IMR-90 (cell line): ENCODE results near the gene APCDD1L.

ENCODE experiments used
- CEBPB ChIP-seq: IDR thresholded peaks from 2 replicates; pipeline ENCODE4 v1.6.1; 2012; ENCODE audit warnings: low read depth, low read length, improper control_type of control experiment
- FOS ChIP-seq: fragments of 150-350 bp; IDR thresholded peaks from 2 replicates; pipeline ENCODE4 v1.6.1; 2016; ENCODE audit warnings: low read depth, low read length
- MAFK ChIP-seq: IDR thresholded peaks from 2 replicates; pipeline ENCODE4 v1.6.1; 2012; ENCODE audit warnings: low read depth, low read length, improper control_type of control experiment
- MAZ ChIP-seq: IDR thresholded peaks from 2 replicates; pipeline ENCODE4 v1.6.1; 2012; ENCODE audit warnings: low read depth, mild to moderate bottlenecking, low read length, improper control_type of control experiment, moderate library complexity, borderline replicate concordance
- MXI1 ChIP-seq: IDR thresholded peaks from 2 replicates; pipeline ENCODE4 v1.6.1; 2012; ENCODE audit warnings: low read depth, mild to moderate bottlenecking, low read length, moderate library complexity, borderline replicate concordance
- POLR2A ChIP-seq: IDR thresholded peaks from 2 replicates; pipeline ENCODE4 v1.6.1; 2012; ENCODE audit warnings: mild to moderate bottlenecking, low read depth, low read length
- RAD21 ChIP-seq: IDR thresholded peaks from 2 replicates; pipeline ENCODE4 v1.6.1; 2012; ENCODE audit warnings: low read length, improper control_type of control experiment
- RCOR1 ChIP-seq: IDR thresholded peaks from 2 replicates; pipeline ENCODE4 v1.6.1; 2012; ENCODE audit warnings: mild to moderate bottlenecking, low read length, improper control_type of control experiment; ENCODE audit not compliant: insufficient replicate concordance
- SMC3 ChIP-seq: fragments of 150-350 bp; IDR thresholded peaks from 2 replicates; pipeline ENCODE4 v1.6.1; 2016; ENCODE audit warnings: low read depth, mild to moderate bottlenecking, antibody characterized with exemption, low read length, moderate library complexity
- TF ChIP-seq, protein P1 (sequence below): conservative IDR thresholded peaks from 2 replicates; pipeline ENCODE4 v1.5.1; 2012; ENCODE audit warnings: mild to moderate bottlenecking, low read depth, low read length, improper control_type of control experiment
- TF ChIP-seq, protein P2 (sequence below): fragments of 150-350 bp; IDR thresholded peaks from 2 replicates; pipeline ENCODE4 v1.6.1; 2016; ENCODE audit warnings: low read depth, mild to moderate bottlenecking, low read length, moderate library complexity, borderline replicate concordance
- TF ChIP-seq, protein P3 (sequence below): fragments of 150-350 bp; IDR thresholded peaks from 2 replicates; pipeline ENCODE4 v1.6.1; 2017; ENCODE audit warnings: mild to moderate bottlenecking, antibody characterized with exemption, low read length, low read depth

DNA sequence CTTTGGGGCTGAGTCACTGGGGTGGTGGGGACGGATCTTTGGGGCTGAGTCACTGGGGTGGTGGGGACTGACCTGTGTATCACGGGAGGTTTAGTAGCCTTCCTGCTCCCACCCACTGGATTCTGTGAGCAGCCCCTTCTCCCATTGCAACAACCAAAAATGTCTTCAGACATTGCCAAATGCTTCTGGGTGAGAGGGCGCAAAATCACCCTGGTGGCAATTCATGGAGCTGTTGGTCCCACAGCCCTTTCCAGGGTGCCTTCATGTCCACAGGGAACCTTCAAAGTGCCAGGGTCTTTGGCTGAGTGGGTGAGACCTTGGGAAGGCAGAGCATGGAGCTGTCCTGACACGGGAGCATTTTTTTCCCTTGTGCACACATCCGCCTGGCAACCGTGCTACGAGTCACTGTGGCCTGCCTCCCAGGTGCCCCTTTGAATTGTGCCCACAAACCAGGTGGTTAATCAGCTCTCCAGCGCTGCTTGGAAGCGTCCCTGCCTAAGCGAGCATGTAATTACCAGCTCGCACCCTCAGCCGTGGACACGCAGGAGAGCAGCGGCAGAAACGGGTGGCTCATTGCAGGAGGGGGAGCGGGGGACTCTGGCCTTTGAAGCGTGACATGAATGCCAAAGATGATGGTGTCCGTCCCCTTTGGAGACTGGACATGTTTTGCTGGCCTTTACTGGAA lies 27.4 kb upstream of the APCDD1L start:
- TF ChIP-seq, protein P1, sequence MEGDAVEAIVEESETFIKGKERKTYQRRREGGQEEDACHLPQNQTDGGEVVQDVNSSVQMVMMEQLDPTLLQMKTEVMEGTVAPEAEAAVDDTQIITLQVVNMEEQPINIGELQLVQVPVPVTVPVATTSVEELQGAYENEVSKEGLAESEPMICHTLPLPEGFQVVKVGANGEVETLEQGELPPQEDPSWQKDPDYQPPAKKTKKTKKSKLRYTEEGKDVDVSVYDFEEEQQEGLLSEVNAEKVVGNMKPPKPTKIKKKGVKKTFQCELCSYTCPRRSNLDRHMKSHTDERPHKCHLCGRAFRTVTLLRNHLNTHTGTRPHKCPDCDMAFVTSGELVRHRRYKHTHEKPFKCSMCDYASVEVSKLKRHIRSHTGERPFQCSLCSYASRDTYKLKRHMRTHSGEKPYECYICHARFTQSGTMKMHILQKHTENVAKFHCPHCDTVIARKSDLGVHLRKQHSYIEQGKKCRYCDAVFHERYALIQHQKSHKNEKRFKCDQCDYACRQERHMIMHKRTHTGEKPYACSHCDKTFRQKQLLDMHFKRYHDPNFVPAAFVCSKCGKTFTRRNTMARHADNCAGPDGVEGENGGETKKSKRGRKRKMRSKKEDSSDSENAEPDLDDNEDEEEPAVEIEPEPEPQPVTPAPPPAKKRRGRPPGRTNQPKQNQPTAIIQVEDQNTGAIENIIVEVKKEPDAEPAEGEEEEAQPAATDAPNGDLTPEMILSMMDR = no peak
- no peak for TF ChIP-seq POLR2A
- no peak for TF ChIP-seq RAD21
- TF ChIP-seq, protein P2, sequence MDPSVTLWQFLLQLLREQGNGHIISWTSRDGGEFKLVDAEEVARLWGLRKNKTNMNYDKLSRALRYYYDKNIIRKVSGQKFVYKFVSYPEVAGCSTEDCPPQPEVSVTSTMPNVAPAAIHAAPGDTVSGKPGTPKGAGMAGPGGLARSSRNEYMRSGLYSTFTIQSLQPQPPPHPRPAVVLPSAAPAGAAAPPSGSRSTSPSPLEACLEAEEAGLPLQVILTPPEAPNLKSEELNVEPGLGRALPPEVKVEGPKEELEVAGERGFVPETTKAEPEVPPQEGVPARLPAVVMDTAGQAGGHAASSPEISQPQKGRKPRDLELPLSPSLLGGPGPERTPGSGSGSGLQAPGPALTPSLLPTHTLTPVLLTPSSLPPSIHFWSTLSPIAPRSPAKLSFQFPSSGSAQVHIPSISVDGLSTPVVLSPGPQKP = no peak
- TF ChIP-seq MXI1 = no peak
- no peak for TF ChIP-seq SMC3
- TF ChIP-seq MAFK = no peak
- TF ChIP-seq RCOR1 = no peak
- TF ChIP-seq FOS = no peak; the same call in 1 of the 2 replicates
- peak; percentile 59 for TF ChIP-seq CEBPB
- no peak for TF ChIP-seq MAZ
- TF ChIP-seq, protein P3, sequence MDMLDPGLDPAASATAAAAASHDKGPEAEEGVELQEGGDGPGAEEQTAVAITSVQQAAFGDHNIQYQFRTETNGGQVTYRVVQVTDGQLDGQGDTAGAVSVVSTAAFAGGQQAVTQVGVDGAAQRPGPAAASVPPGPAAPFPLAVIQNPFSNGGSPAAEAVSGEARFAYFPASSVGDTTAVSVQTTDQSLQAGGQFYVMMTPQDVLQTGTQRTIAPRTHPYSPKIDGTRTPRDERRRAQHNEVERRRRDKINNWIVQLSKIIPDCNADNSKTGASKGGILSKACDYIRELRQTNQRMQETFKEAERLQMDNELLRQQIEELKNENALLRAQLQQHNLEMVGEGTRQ = no peak
